Measurements from ENCODE around the gene CCL28. TPM values are rescaled to one million over a fixed set of nuclear protein-coding genes. Genes with fewer than 3 reads are reported as not detected.

The CCL28 gene, protein sequence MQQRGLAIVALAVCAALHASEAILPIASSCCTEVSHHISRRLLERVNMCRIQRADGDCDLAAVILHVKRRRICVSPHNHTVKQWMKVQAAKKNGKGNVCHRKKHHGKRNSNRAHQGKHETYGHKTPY
- 0.67 and 1.8 TPM in 2 replicates for total RNA-seq

GRCh38 chr5:43412156-43412555, at the start of gene CCL28:
Gene CCL28, minus strand, starts transcription at chr5:43412391. Its CDS starts 75 bp downstream, at chr5:43412316.

Other genes starting within 250 kb of the CCL28 start
- not detected in 2 replicates for gene NIM1K, start 220.2 kb downstream of the CCL28 start, total RNA-seq
- 27.4 and 27.6 TPM in 2 replicates for gene HMGCS1, start 99.0 kb downstream of the CCL28 start, total RNA-seq
- 10.6 and 10.8 TPM in 2 replicates for gene TMEM267, start 71.5 kb upstream of the CCL28 start, total RNA-seq
- gene C5orf34, start 102.8 kb upstream of the CCL28 start, total RNA-seq, result 4.3 and 5.2 TPM in 2 replicates
- gene PAIP1, start 144.7 kb upstream of the CCL28 start, total RNA-seq, result 77.7 and 94.1 TPM in 2 replicates
- 36.7 and 38.6 TPM in 2 replicates for gene NNT, start 190.8 kb upstream of the CCL28 start, total RNA-seq

Data from mammary microvascular endothelial cell (primary cell).